HEK293 (cell line): ENCODE results near the gene STEAP4.

Experiments
- CTCF ChIA-PET: fragments of 350-600 bp; formaldehyde crosslinking; extraction: SDS; loops from one replicate; lab custom pipeline; 2021; ENCODE audit warnings: antibody characterized with exemption; lab: Yijun Ruan, JAX
- POLR2A ChIA-PET: fragments of 300-600 bp; formaldehyde crosslinking; extraction: SDS; loops from one replicate; lab custom pipeline; 2020; ENCODE audit warnings: antibody characterized with exemption, inconsistent platforms; lab: Yijun Ruan, JAX
- H3K27ac ChIP-seq: fragments of 200-500 bp; sonication (Bioruptor generic); 2 replicates; pipeline ENCODE4 v1.5.1; 2014; ENCODE audit warnings: low read depth, low read length, control low read depth, inconsistent platforms; ENCODE audit errors: extremely low read depth
- H3K36me3 ChIP-seq, 2 experiments: fragments of 200-500 bp in 1 of 2; sonication (Bioruptor generic) in 1 of 2; 1 replicate in 1 of 2; 2 replicates in 1 of 2; pipeline ENCODE4 v1.5.1; 2014 to 2017; ENCODE audit warnings: inconsistent platforms in 2 of 2, low read length in 2 of 2; ENCODE audit not compliant: control insufficient read depth in 2 of 2, insufficient read depth in 1 of 2
- H3K4me1 ChIP-seq: fragments of 200-500 bp; sonication (Bioruptor generic); 2 replicates; pipeline ENCODE4 v1.5.1; 2014; ENCODE audit warnings: mild to moderate bottlenecking, low read length, inconsistent platforms; ENCODE audit not compliant: control insufficient read depth, insufficient read depth
- H3K4me3 ChIP-seq: 2 replicates; pipeline ENCODE4 v1.5.1; 2011; ENCODE audit warnings: low read depth, mild to moderate bottlenecking, control low read depth, low read length, moderate library complexity
- H3K9me3 ChIP-seq: fragments of 200-500 bp; sonication (Bioruptor generic); 2 replicates; pipeline ENCODE4 v1.5.1; 2014; ENCODE audit warnings: low read depth, low read length, inconsistent platforms; ENCODE audit not compliant: control insufficient read depth, insufficient read depth
- GLIS2 ChIP-seq: fragments of 450-650 bp; formaldehyde crosslinking; IDR thresholded peaks from 2 replicates; pipeline ENCODE4 v1.5.1; 2016; ENCODE audit warnings: missing biosample characterization, missing genetic modification characterization
- KLF8 ChIP-seq: fragments of 450-650 bp; formaldehyde crosslinking; IDR thresholded peaks from 2 replicates; pipeline ENCODE4 v1.5.1; 2016; ENCODE audit warnings: missing biosample characterization, missing genetic modification characterization
- PRDM10 ChIP-seq: fragments of 450-650 bp; formaldehyde crosslinking; IDR thresholded peaks from 2 replicates; pipeline ENCODE4 v1.5.1; 2016; ENCODE audit warnings: missing biosample characterization, missing genetic modification characterization
- REPIN1 ChIP-seq: fragments of 450-650 bp; formaldehyde crosslinking; IDR thresholded peaks from 2 replicates; pipeline ENCODE4 v1.5.1; 2017; ENCODE audit warnings: missing biosample characterization, missing genetic modification characterization, low read depth
- SP3 ChIP-seq: fragments of 450-650 bp; formaldehyde crosslinking; IDR thresholded peaks from 2 replicates; pipeline ENCODE4 v1.5.1; 2016; ENCODE audit warnings: missing biosample characterization, missing genetic modification characterization
- ZBTB1 ChIP-seq: fragments of 450-650 bp; formaldehyde crosslinking; IDR thresholded peaks from 2 replicates; pipeline ENCODE4 v1.5.1; 2016; ENCODE audit warnings: missing biosample characterization, missing genetic modification characterization
- ZBTB21 ChIP-seq: fragments of 450-650 bp; formaldehyde crosslinking; IDR thresholded peaks from 2 replicates; pipeline ENCODE4 v1.5.1; 2017; ENCODE audit warnings: missing biosample characterization, missing genetic modification characterization
- ZEB2 ChIP-seq: fragments of 450-650 bp; formaldehyde crosslinking; IDR thresholded peaks from 2 replicates; pipeline ENCODE4 v1.5.1; 2016; ENCODE audit warnings: missing biosample characterization, missing genetic modification characterization
- ZNF174 ChIP-seq: fragments of 450-650 bp; formaldehyde crosslinking; IDR thresholded peaks from 2 replicates; pipeline ENCODE4 v1.5.0; 2017; ENCODE audit warnings: missing biosample characterization, mild to moderate bottlenecking, missing genetic modification characterization
- ZNF2 ChIP-seq: fragments of 450-650 bp; formaldehyde crosslinking; IDR thresholded peaks from 2 replicates; pipeline ENCODE4 v1.5.1; 2016; ENCODE audit warnings: missing biosample characterization, missing genetic modification characterization
- ZNF274 ChIP-seq, 2 experiments: fragments of 200-500 bp in 1 of 2; fragments of 450-650 bp in 1 of 2; sonication (Bioruptor generic) in 1 of 2; formaldehyde crosslinking in 1 of 2; IDR thresholded peaks; 2 replicates each; pipeline versions ENCODE4 v1.5.1 to v1.6.1; 2014 to 2016; ENCODE audit warnings: borderline replicate concordance in 1 of 2, inconsistent platforms in 1 of 2, low read length in 1 of 2, missing biosample characterization in 1 of 2, missing genetic modification characterization in 1 of 2
- ZNF311 ChIP-seq: fragments of 450-650 bp; formaldehyde crosslinking; IDR thresholded peaks from 2 replicates; pipeline ENCODE4 v1.5.1; 2017; ENCODE audit warnings: missing biosample characterization, missing genetic modification characterization, borderline replicate concordance
- ZNF426 ChIP-seq: fragments of 450-650 bp; formaldehyde crosslinking; IDR thresholded peaks from 2 replicates; pipeline ENCODE4 v1.5.1; 2017; ENCODE audit warnings: missing biosample characterization, missing genetic modification characterization, mild to moderate bottlenecking, inconsistent platforms, moderate library complexity
- ZNF518A ChIP-seq: fragments of 450-650 bp; formaldehyde crosslinking; conservative IDR thresholded peaks from 2 replicates; pipeline ENCODE4 v1.5.1; 2016; ENCODE audit warnings: low read depth, missing biosample characterization, missing genetic modification characterization
- ZNF530 ChIP-seq: fragments of 450-650 bp; formaldehyde crosslinking; IDR thresholded peaks from 2 replicates; pipeline ENCODE4 v1.5.1; 2016; ENCODE audit warnings: low read depth, missing biosample characterization, missing genetic modification characterization
- ZNF596 ChIP-seq: fragments of 450-650 bp; IDR thresholded peaks from 2 replicates; pipeline ENCODE4 v1.5.0; 2018; ENCODE audit warnings: missing biosample characterization, mild to moderate bottlenecking, missing genetic modification characterization, moderate library complexity
- ZNF623 ChIP-seq: fragments of 450-650 bp; formaldehyde crosslinking; IDR thresholded peaks from 2 replicates; pipeline ENCODE4 v1.5.1; 2016; ENCODE audit warnings: missing biosample characterization, missing genetic modification characterization
- ZNF701 ChIP-seq: fragments of 450-650 bp; formaldehyde crosslinking; IDR thresholded peaks from 2 replicates; pipeline ENCODE4 v1.5.1; 2016; ENCODE audit warnings: missing biosample characterization, missing genetic modification characterization
- ZNF776 ChIP-seq: fragments of 450-650 bp; formaldehyde crosslinking; IDR thresholded peaks from 2 replicates; pipeline ENCODE4 v1.5.0; 2017; ENCODE audit warnings: missing biosample characterization, missing genetic modification characterization, borderline replicate concordance
- ZSCAN18 ChIP-seq: fragments of 450-650 bp; formaldehyde crosslinking; IDR thresholded peaks from 2 replicates; pipeline ENCODE4 v1.5.1; 2016; ENCODE audit warnings: missing biosample characterization, missing genetic modification characterization

STEAP4 gene

GRCh38 chr7:88226886-88227516 lies 79.7 kb downstream of the STEAP4 start:
- Histone ChIP-seq H3K4me1 (no peaks in the 10 kb centered on the region), H3K9me3 (no peaks in the 10 kb centered on the region), H3K27ac (no peak overlapping the region), H3K4me3 (no peak overlapping the region), H3K36me3 (no peaks in the 10 kb centered on the region)
- TF ChIP-seq REPIN1 (no peak), SP3 (tag by site-specific recombination) (no peak), ZNF776 (tag by site-specific recombination) (no peak), ZEB2 (tag by site-specific recombination) (no peak), ZNF701 (tag by site-specific recombination) (no peak), GLIS2 (no peak), ZNF623 (tag by site-specific recombination) (no peak), ZNF518A (tag by site-specific recombination) (no peak), ZNF530 (tag by site-specific recombination) (no peak), ZNF274 (IDR thresholded peaks at IDR 0.05; ENCODE audit: low read length) (no peak), ZNF274 (tag by site-specific recombination; IDR thresholded peaks at IDR 0.05; ENCODE audit: borderline replicate concordance) (no peak), PRDM10 (tag by site-specific recombination) (no peak), ZNF596 (tag by site-specific recombination) (no peak), ZBTB1 (tag by site-specific recombination) (no peak), ZNF174 (tag by site-specific recombination) (no peak), ZNF426 (tag by site-specific recombination) (no peak)
- POLR2A ChIA-PET: interaction anchor here (0.5 to 0.6 kb wide), 2 partner anchors 14 to 76 kb away, joined by 3 to 7 read pairs; no protein-coding TSS in a partner anchor
- CTCF ChIA-PET: interaction anchor here (0.5 to 0.7 kb wide), 3 partner anchors 148 to 834 kb away, joined by 3 to 4 read pairs (median 3); no protein-coding TSS in a partner anchor

- ChIA-PET POLR2A (interaction anchor here (0.5 kb wide), 1 partner anchor 15 kb away, joined by 7 read pairs; no protein-coding TSS in a partner anchor), CTCF (interaction anchor here (0.5 kb wide), 1 partner anchor 337 kb away, joined by 4 read pairs; no protein-coding TSS in a partner anchor)
- H3K27ac ChIP-seq: no peak overlapping the region
- TF ChIP-seq ZNF2 (no peak), ZNF311 (tag by site-specific recombination) (no peak), ZBTB21 (tag by site-specific recombination) (no peak), KLF8 (no peak), ZSCAN18 (tag by site-specific recombination) (no peak), ZNF701 (tag by site-specific recombination) (no peak)
These were observed 80.5 kb downstream of the STEAP4 start for GRCh38 chr7:88226201-88226600.

More at GRCh38 chr7:88226201-88226600, 80.5 kb downstream of the STEAP4 start:
- H3K4me3 ChIP-seq: no peak overlapping the region
- no peaks in the 10 kb centered on the region for H3K36me3 ChIP-seq
- H3K9me3 ChIP-seq: no peaks in the 10 kb centered on the region
- no peaks in the 10 kb centered on the region for H3K4me1 ChIP-seq
